Stimulated activated CD4-positive, alpha-beta T cell treated with anti-CD3 and anti-CD28 coated beads, Interleukin-1b, Interleukin-23, amount 100 ng/mL, for 4 hours (primary cell): ENCODE measurements around the gene ERMAP.
"Not testable (repeated sequence)": the region's sequence is repeated elsewhere in the genome, so short reads cannot be mapped to it uniquely, and the experiment has no call there.

ENCODE experiments used
- DNase-seq, 2 donors: peaks; one replicate each; pipeline ENCODE4 v3.0.0-alpha.2; 2020; ENCODE audit warnings: low read depth in 2 of 2

Gene ERMAP

GRCh38 chr1:42873108-42873507 lies 56.2 kb downstream of the ERMAP start:
- DNase-seq = not testable (repeated sequence)

GRCh38 chr1:42873670-42874069 lies 56.7 kb downstream of the ERMAP start:
- DNase-seq = no peak

GRCh38 chr1:42876009-42876408 lies 59.1 kb downstream of the ERMAP start:
- no peak for DNase-seq

GRCh38 chr1:42877380-42877779 lies 60.5 kb downstream of the ERMAP start:
- DNase-seq = no peak

GRCh38 chr1:42880384-42880783 lies 63.5 kb downstream of the ERMAP start:
- DNase-seq = no peak

GRCh38 chr1:42886046-42886739 lies 69.3 kb downstream of the ERMAP start:
- DNase-seq = no peak

GRCh38 chr1:42886800-42887199 lies 69.9 kb downstream of the ERMAP start:
- DNase-seq = no peak

- DNase-seq = no peak
Measured at GRCh38 chr1:42887366-42887765, 70.4 kb downstream of the ERMAP start.

GRCh38 chr1:42888013-42888633 lies 71.2 kb downstream of the ERMAP start:
- DNase-seq = no peak

GRCh38 chr1:42889264-42889663 lies 72.3 kb downstream of the ERMAP start:
- no peak for DNase-seq

- no peak for DNase-seq
Measured at GRCh38 chr1:42891465-42892138, 74.7 kb downstream of the ERMAP start.
